ENCODE measurements around the gene DPCD.

DNA sequence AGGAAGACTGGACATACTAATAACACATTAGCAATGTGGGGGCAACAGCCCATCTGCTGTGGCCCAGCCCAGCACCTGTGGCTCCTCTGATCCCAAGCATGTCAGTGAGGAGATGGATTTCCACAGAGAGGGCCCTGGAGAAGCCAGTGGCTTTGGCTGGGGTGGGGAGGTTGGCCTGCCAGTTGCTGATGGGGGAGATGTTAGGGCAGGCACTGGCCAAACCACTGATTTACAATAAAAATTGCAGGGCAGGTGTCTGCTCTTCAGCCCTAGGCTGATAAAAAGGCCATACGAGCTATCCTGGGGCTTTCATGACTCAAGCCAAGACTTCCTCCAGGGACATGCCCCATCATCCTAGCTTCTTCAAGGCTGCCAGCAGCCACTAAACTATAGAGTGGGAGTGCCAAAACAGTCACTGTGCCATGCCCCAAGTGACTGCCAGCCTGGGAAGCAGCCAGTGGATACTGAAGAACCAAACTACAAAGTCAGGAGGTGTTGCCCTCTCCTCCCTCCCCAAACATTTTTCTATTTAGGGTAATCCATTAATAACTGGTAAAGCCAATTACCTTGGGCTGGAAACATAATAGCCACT lies 37.8 kb downstream of the DPCD start:
- TF ChIP-seq, protein P1, sequence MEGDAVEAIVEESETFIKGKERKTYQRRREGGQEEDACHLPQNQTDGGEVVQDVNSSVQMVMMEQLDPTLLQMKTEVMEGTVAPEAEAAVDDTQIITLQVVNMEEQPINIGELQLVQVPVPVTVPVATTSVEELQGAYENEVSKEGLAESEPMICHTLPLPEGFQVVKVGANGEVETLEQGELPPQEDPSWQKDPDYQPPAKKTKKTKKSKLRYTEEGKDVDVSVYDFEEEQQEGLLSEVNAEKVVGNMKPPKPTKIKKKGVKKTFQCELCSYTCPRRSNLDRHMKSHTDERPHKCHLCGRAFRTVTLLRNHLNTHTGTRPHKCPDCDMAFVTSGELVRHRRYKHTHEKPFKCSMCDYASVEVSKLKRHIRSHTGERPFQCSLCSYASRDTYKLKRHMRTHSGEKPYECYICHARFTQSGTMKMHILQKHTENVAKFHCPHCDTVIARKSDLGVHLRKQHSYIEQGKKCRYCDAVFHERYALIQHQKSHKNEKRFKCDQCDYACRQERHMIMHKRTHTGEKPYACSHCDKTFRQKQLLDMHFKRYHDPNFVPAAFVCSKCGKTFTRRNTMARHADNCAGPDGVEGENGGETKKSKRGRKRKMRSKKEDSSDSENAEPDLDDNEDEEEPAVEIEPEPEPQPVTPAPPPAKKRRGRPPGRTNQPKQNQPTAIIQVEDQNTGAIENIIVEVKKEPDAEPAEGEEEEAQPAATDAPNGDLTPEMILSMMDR (IDR thresholded peaks at IDR 0.05): no peak
- TF ChIP-seq POLR2A (IDR thresholded peaks at IDR 0.05): no peak

Measured in right lobe of liver (tissue), 4 donors.